ENCODE measurements around the gene RIN3.

RIN3 gene

DNA sequence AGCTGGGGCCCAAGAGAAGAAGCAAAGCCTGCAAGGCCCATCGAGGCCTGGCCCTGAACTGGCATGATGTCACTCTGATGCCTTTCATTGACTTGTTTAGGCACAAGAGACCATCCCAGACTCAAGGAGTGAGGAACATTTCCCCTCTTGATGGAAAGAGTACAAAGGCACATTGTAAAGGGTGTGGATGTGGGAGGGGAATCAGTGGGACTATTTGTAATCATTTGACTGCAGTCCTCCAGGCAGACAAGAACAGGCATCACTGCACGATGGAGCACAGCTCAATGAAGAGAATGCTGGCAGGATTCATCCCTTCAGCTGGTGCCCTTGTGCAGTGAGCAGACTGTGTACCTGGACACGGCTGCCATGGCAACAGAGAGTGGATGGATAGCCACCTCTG, 147.0 kb downstream of the RIN3 start:
- TF ChIP-seq, protein P1, sequence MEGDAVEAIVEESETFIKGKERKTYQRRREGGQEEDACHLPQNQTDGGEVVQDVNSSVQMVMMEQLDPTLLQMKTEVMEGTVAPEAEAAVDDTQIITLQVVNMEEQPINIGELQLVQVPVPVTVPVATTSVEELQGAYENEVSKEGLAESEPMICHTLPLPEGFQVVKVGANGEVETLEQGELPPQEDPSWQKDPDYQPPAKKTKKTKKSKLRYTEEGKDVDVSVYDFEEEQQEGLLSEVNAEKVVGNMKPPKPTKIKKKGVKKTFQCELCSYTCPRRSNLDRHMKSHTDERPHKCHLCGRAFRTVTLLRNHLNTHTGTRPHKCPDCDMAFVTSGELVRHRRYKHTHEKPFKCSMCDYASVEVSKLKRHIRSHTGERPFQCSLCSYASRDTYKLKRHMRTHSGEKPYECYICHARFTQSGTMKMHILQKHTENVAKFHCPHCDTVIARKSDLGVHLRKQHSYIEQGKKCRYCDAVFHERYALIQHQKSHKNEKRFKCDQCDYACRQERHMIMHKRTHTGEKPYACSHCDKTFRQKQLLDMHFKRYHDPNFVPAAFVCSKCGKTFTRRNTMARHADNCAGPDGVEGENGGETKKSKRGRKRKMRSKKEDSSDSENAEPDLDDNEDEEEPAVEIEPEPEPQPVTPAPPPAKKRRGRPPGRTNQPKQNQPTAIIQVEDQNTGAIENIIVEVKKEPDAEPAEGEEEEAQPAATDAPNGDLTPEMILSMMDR (IDR thresholded peaks at IDR 0.05; ENCODE audit: insufficient read depth, missing control alignments) = no peak
- DNase-seq (ENCODE audit: insufficient read length, low spot score) (no peak), FAIRE-seq (no peak)

DNA sequence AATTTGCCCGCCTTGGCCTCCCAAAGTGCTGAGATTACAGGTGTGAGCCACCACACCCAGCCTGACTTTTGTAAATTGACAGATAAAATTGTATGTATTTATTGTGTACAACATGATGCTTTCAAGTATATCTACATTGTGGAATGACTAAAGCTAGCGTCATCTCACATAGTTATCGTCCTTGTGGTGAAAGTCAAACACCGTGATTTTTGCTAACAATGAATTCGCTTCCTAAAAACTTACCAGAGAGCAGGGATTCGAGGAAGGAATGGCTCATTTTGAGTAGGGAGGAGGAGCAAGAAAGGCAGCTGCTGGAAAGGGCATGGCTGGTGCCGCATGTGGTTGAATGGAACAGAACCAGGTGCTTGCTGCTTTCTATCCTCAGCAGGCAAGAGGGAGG, 149.5 kb downstream of the RIN3 start:
- no peak for DNase-seq (ENCODE audit: insufficient read length, low spot score)
- TF ChIP-seq, protein P1 (IDR thresholded peaks at IDR 0.05; ENCODE audit: insufficient read depth, missing control alignments) = no peak
- FAIRE-seq = no peak

DNA sequence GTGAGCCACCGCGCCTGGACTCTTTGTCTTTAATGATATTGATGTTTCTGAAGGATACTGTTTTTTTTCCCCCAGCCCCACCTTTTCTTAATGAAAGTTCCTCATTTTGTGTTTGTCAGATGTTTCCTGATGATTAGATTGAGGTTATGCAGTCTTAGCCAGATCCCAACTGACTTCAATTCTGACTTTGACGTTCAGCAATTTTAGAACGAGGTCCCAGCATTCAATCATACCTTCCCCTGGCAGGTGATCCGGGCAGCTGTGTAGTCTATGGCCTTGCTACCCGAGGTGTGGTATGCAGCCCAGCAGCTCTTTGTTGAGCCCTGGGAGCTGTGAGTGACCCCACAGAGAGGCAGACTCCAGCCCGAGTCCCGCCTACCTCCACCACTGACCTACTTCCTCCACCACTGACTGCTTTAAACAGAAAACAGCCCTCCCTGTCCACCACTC, 152.1 kb downstream of the RIN3 start:
- DNase-seq (ENCODE audit: insufficient read length, low spot score) = no peak
- TF ChIP-seq, protein P1 (IDR thresholded peaks at IDR 0.05; ENCODE audit: insufficient read depth, missing control alignments) = no peak
- FAIRE-seq = no peak

DNA sequence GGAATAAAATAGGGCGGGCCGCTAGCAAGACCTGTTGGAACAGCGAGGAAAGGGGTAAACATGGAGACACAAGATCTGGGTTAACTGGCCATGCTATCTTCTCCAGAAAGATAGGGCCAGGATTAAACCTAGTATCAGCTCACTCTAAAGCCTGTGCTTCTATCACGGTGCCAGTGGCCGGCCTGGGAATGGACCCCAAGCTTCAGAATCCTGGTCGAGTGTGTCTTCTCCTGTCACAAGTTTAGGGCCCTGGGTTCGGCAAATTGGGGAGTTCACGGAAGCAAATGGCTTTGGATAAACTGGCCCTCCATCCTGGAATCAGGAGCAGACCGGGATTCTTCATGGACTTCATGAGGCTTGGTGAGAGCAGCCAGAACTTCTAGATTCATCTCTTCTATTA, 152.7 kb downstream of the RIN3 start:
- no peak for FAIRE-seq
- DNase-seq (ENCODE audit: insufficient read length, low spot score) = no peak
- TF ChIP-seq, protein P1 (IDR thresholded peaks at IDR 0.05; ENCODE audit: insufficient read depth, missing control alignments) = no peak

DNA sequence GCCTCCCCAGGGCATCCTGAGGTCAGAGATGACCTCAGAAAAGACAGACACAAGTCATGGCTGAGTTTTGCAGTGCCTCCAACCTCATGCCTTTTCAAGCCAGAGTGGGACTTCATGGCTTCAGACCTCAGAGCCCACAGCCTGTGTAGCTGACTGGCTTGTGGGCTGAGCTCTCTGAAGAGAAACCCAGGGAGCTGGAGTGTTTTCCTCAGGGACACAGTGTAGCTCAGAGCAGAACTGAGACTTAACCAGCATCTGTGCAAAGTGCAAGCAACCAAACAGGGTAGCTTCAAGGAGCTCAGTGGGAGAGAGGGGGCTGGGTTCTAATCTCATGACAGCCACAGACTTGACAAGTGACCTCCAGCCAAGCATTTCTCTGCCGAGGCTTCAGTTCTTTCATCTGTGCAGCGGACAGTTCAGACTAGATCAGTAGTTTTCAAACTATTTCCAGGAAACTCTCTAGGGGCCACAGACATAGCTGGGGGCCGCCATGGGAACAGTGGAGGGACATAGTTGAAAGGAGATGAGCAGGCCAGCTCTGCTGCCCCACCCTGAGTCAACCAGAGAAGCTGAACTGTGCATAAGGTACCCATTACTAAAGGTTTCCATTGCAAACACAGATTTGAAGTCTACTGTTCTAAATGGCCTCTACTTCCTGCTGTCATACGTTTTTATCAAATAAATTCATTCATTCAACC, 154.8 kb downstream of the RIN3 start:
- TF ChIP-seq, protein P1 (IDR thresholded peaks at IDR 0.05; ENCODE audit: insufficient read depth, missing control alignments) = no peak
- no peak for FAIRE-seq
- DNase-seq (ENCODE audit: insufficient read length, low spot score) = no peak

DNA sequence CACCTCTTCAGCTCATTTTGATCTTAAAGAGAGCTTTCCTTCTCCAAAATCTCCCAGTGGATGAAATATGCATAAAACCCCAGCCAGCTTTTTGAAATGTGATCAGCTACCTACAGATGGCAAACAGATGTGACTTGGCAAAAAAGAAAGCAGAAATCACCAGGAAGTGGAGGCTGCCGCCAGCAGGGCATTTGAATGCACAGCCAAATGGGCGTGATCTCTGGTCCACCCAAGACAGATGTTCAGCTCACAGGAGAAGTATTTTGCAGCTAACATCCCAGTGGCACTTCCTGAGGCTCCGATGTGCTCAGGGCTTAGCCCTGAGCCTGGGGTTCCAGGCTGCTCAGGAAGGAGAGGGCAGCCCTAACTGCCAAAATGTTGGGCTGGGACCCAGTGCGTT, 156.6 kb downstream of the RIN3 start:
- no peak for FAIRE-seq
- no peak for DNase-seq (ENCODE audit: insufficient read length, low spot score)
- TF ChIP-seq, protein P1 (IDR thresholded peaks at IDR 0.05; ENCODE audit: insufficient read depth, missing control alignments) = no peak

DNA sequence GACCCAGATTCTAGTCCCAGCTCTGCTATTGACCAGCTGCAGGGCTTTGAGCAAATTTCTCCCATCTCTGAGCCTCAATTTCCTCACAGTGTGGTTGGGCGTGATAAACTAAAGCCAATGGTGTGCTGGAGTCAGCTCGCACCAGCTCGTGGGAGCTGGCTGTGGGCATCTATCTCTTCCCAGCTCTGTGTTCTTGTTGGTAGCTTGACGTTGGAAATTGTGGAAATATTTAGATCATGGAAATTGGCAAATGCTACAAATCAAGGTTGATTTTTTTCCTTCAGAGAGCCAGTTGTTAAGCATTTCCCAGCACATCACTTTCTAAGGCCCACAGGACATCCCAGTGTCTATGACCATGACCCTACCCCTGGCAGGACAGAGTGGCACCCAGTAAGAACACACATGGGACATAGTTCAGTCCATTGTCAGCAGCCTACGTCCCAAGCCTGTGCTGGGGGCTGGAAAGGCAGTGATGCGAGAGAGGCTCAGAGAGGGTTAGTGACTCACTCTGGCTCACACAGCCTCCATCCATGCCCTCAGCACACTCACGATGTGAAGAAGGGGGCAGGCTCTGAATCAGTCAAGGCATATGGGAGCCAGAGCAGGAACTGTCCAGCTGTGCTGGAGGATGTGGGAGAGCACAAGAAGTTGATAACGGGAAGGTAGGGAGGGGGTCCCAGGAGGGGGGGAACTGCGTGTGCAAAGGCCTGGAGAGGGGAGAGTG, 157.2 kb downstream of the RIN3 start:
- TF ChIP-seq, protein P1 (IDR thresholded peaks at IDR 0.05; ENCODE audit: insufficient read depth, missing control alignments) = no peak
- DNase-seq (ENCODE audit: insufficient read length, low spot score) = no peak
- FAIRE-seq = no peak

All from D721Med (cell line).